Stimulated activated CD8-positive, alpha-beta memory T cell treated with anti-CD3 and anti-CD28 coated beads, Interleukin-15, amount 100 ng/mL, for 4 hours (primary cell): ENCODE measurements around the gene VSTM2B.
"Not testable (repeated sequence)": the region's sequence is repeated elsewhere in the genome, so short reads cannot be mapped to it uniquely, and the experiment has no call there.

Source experiments
- DNase-seq, 2 donors: peaks; one replicate each; pipeline ENCODE4 v3.0.0-alpha.2; 2020; ENCODE audit warnings: low read depth in 2 of 2

The VSTM2B gene

DNA sequence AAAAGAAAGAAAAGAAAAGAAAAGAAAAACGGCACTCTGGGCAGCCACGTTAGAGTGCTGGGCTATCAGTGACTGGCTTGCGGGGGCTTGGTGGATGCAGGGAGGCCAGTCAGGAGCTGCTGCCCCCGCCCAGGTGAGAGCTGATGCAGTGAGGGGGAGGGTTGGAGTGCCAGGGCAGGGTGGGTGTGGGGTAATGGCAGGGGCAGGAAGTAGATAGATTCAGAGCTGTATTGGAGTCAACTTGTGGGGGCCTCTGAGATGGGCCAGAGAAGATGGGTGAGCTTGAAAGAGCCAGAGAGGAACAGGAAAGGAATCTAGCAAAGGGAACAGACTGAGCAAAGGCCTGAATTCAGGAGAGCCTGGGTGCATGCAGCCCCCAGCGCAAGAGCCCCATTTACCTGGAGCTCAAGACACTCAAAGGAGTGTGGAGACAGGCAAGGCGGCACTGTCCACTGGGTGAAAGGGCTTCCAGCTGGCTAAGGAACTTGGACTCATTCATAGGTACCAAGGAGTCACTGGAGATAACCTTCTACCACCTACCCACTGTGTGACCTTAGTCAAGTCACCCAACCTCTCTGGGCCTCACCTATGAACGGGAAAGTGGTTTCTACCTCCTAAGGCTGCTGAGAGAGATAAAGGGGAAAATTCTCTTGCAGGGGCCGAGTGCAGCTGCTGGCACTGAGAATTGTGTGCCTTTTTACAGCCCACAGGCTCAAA is 20.2 kb downstream of the VSTM2B start:
- DNase-seq = no peak

DNA sequence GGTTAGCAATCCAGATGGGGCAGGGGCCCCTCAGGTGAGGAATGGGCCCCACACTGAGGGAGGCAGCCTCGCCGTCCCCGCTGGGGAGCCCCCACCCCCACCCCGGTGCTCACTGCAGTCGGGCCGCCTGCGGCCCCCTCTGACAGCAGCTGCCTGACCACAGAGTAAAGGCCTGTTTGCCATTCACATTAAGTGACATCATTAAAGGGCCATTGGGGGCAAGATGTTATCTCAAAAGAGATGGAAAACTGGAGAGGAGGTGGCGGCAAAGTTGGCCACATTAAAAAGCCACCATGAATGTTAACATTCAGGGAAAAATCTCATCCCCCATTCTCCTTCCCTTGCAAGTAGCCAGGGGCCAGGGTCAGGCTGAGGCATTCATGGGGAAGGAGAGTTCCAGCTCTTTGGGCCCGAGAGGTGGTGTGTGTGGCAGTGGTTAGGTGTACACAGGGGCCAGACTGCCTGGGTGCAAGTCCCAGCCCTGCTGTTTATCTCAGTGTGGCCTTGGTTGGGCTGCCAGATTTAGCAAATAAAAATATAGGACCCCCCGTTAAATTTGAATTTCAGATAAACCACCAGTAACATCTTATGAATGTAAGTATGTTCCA is 20.9 kb downstream of the VSTM2B start:
- DNase-seq = no peak

- no peak for DNase-seq
These were observed 21.7 kb downstream of the VSTM2B start for GRCh38 chr19:29547361-29547960.

GRCh38 chr19:29547981-29548380 is 22.2 kb downstream of the VSTM2B start:
- DNase-seq = no peak

GRCh38 chr19:29548483-29549085 is 22.8 kb downstream of the VSTM2B start:
- no peak for DNase-seq

GRCh38 chr19:29549105-29550070 is 23.6 kb downstream of the VSTM2B start:
- no peak for DNase-seq

GRCh38 chr19:29550896-29551295 is 25.1 kb downstream of the VSTM2B start:
- no peak for DNase-seq

- DNase-seq = no peak
These were observed 26.0 kb downstream of the VSTM2B start for GRCh38 chr19:29551774-29552173.

DNA sequence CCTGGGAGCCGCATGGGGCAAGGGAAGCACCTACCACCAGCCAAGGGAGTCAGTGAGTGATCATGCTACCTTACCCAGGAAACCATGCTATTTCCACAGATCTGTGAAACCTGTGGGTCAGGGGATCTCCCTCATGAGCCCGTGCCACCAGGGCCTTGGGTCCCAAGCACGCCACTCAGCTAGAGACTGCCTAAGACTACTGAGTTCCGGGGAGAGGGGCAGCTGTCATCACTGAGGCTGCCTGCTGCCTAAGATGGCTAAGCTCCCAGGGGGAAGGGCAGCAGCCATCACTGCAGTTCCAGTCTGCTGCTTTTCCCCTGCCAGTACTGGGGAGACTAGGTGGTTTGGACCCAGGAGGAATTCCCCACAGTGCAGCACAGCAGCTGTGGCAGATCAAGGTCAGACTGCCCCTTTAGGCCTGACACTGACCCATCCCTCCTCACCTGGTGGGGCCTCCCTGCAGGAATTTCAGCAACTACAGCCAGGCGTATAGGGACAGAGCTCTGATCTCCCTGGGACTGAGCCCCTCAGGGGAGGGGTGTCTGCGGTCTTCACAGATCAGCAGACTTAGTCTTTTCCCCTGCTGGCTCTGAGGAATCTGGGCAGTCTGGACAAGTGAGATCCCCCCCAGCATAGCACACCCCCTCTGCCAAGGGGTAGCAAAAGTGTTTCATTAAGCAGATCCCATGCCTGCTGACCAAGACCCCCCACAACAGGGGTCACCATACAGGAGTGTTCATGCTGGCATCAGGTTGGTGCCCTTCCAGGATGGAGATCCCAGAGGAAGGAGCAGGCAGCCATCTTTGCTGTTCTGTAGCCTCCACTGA is 26.9 kb downstream of the VSTM2B start:
- DNase-seq = no peak

GRCh38 chr19:29554149-29554548 is 28.4 kb downstream of the VSTM2B start:
- DNase-seq = no peak

GRCh38 chr19:29559110-29559509 is 33.3 kb downstream of the VSTM2B start:
- DNase-seq = not testable (repeated sequence)

GRCh38 chr19:29559743-29560142 is 33.9 kb downstream of the VSTM2B start:
- DNase-seq = no peak

DNA sequence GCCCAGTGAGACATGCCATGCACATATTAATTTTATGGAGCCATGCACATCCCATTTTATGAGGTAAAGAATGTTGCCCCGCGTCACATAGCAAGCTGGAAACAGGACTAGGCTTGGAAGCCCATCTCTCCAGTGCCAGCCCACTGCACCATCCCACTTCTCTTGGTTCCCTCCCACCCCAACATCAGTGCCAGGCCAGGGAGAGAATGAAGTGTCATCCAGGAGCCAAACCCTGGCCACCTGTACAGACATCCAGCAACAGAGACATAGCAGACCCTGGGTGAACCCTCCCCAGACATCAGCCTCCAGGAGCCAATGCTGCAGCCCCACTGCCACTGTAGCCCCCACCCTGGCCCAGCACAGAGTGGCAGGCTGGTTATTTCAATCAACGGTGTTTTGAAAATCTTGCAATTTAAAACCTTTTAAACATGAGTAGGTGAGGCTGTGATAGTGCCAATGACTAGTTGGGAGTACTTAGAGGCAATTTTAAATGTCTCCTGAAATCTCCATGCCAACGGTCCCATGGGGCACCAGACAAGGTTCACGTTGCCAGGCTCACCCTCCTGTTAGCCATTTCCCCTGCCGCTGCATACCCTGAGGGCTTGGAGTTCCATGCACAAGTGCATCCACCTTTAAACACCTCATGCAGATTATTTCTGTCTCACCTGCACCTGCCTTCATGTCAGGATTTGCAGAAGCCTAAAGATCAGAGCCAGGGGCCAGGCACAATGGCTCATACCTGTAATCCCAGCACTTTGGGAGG is 34.7 kb downstream of the VSTM2B start:
- DNase-seq = no peak

- no peak for DNase-seq
These were observed 35.8 kb downstream of the VSTM2B start for GRCh38 chr19:29561601-29562000.

- DNase-seq = no peak
These were observed 36.8 kb downstream of the VSTM2B start for GRCh38 chr19:29562299-29563297.

- DNase-seq = no peak
These were observed 37.8 kb downstream of the VSTM2B start for GRCh38 chr19:29563486-29564101.

- no peak for DNase-seq
These were observed 38.8 kb downstream of the VSTM2B start for GRCh38 chr19:29564574-29565005.

DNA sequence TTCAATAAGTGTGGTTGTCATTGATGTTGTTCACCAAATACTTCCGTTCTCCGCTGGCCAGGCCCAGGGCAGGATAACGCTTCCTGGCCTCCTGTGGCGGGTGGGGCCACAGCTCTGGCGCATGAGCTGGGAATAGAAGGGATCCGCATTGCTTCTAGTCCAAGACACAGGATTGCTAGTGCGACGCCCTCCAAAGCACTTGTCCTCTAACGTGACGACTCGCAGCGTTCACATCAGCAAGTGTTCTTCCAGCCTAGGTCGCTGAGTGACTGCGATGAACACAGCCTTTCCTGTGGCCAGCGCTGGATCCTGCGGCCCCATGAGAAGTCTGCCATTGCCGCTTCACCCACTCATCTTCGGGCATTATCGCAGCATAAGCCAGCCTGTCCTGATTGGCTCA is 39.4 kb downstream of the VSTM2B start:
- DNase-seq = no peak
